Kidney (tissue), 14 donors: ENCODE results near the gene ASB12. TPM values are rescaled to one million over a fixed set of nuclear protein-coding genes. Genes with fewer than 3 reads are reported as not detected.
"Not testable (repeated sequence)": the region's sequence is repeated elsewhere in the genome, so short reads cannot be mapped to it uniquely, and the experiment has no call there.

Source experiments
- DNase-seq, 5 donors: peaks; one replicate each; pipeline ENCODE4 v3.0.0-alpha.2; 2013 to 2020
- FAIRE-seq: peaks from 2 replicates; lab custom pipeline; 2012; peaks lifted over from hg19 to GRCh38; lab: Jason Lieb, UNC
- H3K27ac ChIP-seq, 2 donors: one replicate each; pipeline ENCODE4 v1.7.0; 2013; ENCODE audit warnings: low read depth in 2 of 2, low read length in 2 of 2, inconsistent platforms in 1 of 2
- H3K27me3 ChIP-seq: one replicate; pipeline ENCODE4 v1.7.1; 2013; ENCODE audit warnings: low read length, inconsistent platforms; ENCODE audit not compliant: control insufficient read depth, insufficient read depth
- H3K36me3 ChIP-seq, 3 donors: one replicate each; pipeline versions ENCODE4 v1.7.0 to v1.7.1; 2013; ENCODE audit warnings: low read length in 3 of 3, control low read depth in 1 of 3, inconsistent platforms in 1 of 3; ENCODE audit not compliant: insufficient read depth in 3 of 3, control insufficient read depth in 2 of 3
- H3K4me1 ChIP-seq, 3 donors: one replicate each; pipeline versions ENCODE4 v1.7.0 to v1.7.1; 2013; ENCODE audit warnings: low read length in 3 of 3, inconsistent platforms in 1 of 3, low read depth in 1 of 3; ENCODE audit not compliant: control insufficient read depth in 2 of 3, insufficient read depth in 2 of 3
- H3K4me3 ChIP-seq, 3 donors: one replicate each; pipeline versions ENCODE4 v1.7.0 to v1.8.1; 2013; ENCODE audit warnings: low read length in 3 of 3, control low read depth in 1 of 3, inconsistent platforms in 1 of 3
- H3K9ac ChIP-seq, 3 donors: one replicate each; pipeline versions ENCODE4 v1.7.0 to v1.7.1; 2013; ENCODE audit warnings: low read length in 3 of 3, control low read depth in 1 of 3, inconsistent platforms in 1 of 3
- H3K9me3 ChIP-seq, 3 donors: one replicate each; pipeline versions ENCODE4 v1.7.0 to v1.7.1; 2013; ENCODE audit warnings: low read length in 3 of 3, control low read depth in 1 of 3, inconsistent platforms in 1 of 3; ENCODE audit not compliant: control insufficient read depth in 2 of 3, insufficient read depth in 1 of 3
- intact Hi-C: fragments of 100-400 bp; cut with DNase I; formaldehyde crosslinking; loops from one replicate; pipeline ENCODE4 v1.11.1; 2022
- polyA plus RNA-seq: library from polyadenylated mRNA; stranded (reverse); fragments of 350-450 nt; fragmentation: Illumina TruSeq; extraction: RNeasy Lipid Tissue Mini Kit (QIAGEN cat#74804); gene quantifications from one replicate; pipeline ENCODE4 v1.2.3, GENCODE V29; 2014; ENCODE audit warnings: low read depth, low replicate concordance; ENCODE audit not compliant: insufficient read depth
- total RNA-seq: library from RNA; stranded (reverse); fragmentation: NEBNext Ultra II Directional; extraction: Animal tissue kit (Norgen Biotek cat#: 25700); gene quantifications from one replicate; pipeline ENCODE4 v1.2.1, GENCODE V29; 2021
- TF ChIP-seq, protein P1 (sequence below): IDR thresholded peaks from 3 replicates; pipeline ENCODE4 v1.5.1; 2012; ENCODE audit warnings: mild to moderate bottlenecking, moderate library complexity, borderline replicate concordance; ENCODE audit not compliant: insufficient read depth; ENCODE audit errors: extremely low read depth
- donor health status: control.
- donor health status: control.
- donor health status: control.
- donor health status: control.
- donor health status: control.
- donor health status: DM: yes; HTN: yes; CAD: no.
- donor health status: Normal renal cell carcinoma (clear cell type).

The ASB12 gene
- total and polyA plus RNA-seq, 2 donors from 2014 or later = 0.62 TPM; not detected in 1

DNA sequence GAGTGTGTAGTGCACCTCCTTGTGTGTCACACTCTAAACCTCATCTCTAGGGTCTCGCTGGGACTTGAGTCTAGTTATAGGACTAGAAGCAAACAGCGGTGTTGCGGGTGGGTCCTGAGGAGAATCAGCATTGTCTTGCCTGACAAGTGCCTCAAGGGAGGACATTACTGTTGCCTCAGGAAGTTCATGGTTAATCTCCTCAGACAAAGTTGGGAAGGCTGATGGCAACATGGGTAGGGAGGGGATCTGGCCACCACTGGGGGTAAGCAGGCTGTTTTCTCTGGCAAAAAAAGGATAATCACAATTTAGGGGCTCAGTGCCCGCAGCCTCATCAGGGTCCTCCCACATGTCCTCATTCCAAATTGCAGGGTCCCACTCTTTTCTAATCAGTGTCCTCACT, 12.4 kb downstream of the ASB12 start:
- no peak overlapping the region for H3K4me3 ChIP-seq
- TF ChIP-seq, protein P1, sequence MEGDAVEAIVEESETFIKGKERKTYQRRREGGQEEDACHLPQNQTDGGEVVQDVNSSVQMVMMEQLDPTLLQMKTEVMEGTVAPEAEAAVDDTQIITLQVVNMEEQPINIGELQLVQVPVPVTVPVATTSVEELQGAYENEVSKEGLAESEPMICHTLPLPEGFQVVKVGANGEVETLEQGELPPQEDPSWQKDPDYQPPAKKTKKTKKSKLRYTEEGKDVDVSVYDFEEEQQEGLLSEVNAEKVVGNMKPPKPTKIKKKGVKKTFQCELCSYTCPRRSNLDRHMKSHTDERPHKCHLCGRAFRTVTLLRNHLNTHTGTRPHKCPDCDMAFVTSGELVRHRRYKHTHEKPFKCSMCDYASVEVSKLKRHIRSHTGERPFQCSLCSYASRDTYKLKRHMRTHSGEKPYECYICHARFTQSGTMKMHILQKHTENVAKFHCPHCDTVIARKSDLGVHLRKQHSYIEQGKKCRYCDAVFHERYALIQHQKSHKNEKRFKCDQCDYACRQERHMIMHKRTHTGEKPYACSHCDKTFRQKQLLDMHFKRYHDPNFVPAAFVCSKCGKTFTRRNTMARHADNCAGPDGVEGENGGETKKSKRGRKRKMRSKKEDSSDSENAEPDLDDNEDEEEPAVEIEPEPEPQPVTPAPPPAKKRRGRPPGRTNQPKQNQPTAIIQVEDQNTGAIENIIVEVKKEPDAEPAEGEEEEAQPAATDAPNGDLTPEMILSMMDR = no peak
- no peaks in the 10 kb centered on the region for H3K27me3 ChIP-seq
- FAIRE-seq = no peak
- no peak for DNase-seq
- no peaks in the 10 kb centered on the region for H3K4me1 ChIP-seq
- no peak overlapping the region for H3K27ac ChIP-seq
- intact Hi-C loops = no loop called here
- H3K36me3 ChIP-seq = no peaks in the 10 kb centered on the region
- no peak overlapping the region for H3K9ac ChIP-seq
- no peaks in the 10 kb centered on the region for H3K9me3 ChIP-seq

- H3K4me1 ChIP-seq, H3K4me3 ChIP-seq, H3K27me3 ChIP-seq, intact Hi-C loops, H3K9me3 ChIP-seq, H3K36me3 ChIP-seq, H3K9ac ChIP-seq, FAIRE-seq, DNase-seq, H3K27ac ChIP-seq: not testable (repeated sequence)
Measured at GRCh38 chrX:64213989-64214388, 16.4 kb downstream of the ASB12 start.

- DNase-seq = peak in 4 of 5 donors; percentile 22 to 71 (median 53)
Measured at GRCh38 chrX:64206556-64207162, 23.7 kb downstream of the ASB12 start.

More at GRCh38 chrX:64206556-64207162, 23.7 kb downstream of the ASB12 start:
- Histone ChIP-seq H3K27me3 (no peaks in the 10 kb centered on the region), H3K4me1 (peaks cover 0 to 17% (median 9%) of the 10 kb centered on the region in 3 donors), H3K36me3 (no peaks in the 10 kb centered on the region), H3K4me3 (peak overlapping the region; percentile 48 to 73 (median 70)), H3K27ac (peak overlapping the region; percentile 91 to 93), H3K9ac (peak overlapping the region; percentile 36 to 87 (median 73)), H3K9me3 (no peaks in the 10 kb centered on the region)
- FAIRE-seq = no peak
- TF ChIP-seq, protein P1 = no peak
- intact Hi-C loops = no loop called here
